ENCODE data around the gene PEF1.
"Not testable (repeated sequence)": the region's sequence is repeated elsewhere in the genome, so short reads cannot be mapped to it uniquely, and the experiment has no call there.

The PEF1 gene

DNA sequence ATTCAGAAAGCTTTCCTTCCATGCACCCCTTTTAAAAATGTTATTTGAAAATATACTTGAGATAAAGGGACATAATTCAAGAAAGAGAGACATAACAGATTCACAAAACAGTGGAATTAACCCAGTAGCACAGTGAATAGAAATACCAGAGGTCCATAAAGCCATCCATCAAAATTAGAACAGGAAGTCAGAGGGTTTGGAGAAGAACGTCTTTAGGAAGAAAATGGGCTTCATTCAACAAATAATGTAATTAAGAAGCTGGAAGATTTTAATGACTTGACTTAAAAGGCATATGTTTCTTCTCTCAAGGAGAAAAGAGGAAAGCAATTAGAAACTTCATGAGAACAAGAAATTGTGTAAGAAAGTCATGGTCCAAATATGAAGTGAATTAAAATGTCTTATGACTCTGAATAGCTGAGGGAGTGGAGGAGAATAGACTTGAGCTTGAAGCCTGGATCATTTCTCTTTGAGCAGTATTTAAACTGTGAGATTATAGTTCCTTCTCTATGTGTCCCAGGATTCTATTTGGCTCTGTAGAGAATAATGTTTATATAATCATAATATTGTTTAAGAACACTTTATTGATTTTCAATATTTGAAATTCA is 35.1 kb downstream of the PEF1 start:
- DNase-seq (ENCODE audit: low spot score): no peak

DNA sequence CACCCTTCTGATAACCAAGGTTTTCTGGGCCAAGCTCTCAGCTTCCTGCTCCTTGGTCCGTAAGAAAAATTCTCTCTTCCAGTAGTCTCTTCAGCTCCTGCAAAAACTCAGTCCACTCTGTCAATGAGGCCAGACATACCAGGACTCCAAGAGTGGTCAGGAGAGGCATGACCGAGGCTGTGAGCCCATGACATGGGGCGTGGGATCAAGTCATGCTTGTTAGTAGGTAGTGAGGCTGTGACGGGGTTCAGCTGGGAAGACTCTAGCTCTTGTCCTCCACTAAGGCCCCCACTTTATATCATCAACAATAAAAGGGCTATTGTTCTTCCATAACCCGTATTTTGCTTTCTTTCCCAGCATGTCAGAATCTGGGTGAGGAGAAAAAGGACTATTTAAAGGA is 37.3 kb downstream of the PEF1 start:
- DNase-seq (ENCODE audit: low spot score): no peak

DNA sequence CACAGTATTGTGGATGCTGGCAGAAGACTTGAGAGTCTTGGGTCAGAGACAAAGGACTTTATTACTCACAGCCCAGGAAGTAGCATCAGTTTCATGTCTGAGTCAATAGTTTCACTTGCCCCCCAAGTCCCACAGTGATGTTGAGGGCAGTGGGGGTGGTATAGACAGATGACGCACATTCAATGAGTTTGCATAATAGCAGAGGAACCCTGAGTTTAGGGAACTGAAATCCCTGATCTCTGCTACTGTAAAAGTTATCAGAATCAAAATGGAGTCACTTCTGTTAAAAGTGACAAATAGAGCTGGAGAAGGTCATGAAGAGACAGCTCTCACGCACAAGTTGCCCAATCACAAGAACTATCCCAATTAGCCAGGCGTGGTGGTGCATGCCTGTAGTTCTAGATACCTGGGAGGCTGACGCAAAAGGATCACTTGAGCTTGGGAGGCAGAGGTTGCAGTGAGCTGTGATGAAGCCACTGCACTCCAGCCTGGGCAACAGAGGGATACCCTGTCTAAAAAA is 38.7 kb downstream of the PEF1 start:
- peak; percentile 31 for DNase-seq (ENCODE audit: low spot score)

DNA sequence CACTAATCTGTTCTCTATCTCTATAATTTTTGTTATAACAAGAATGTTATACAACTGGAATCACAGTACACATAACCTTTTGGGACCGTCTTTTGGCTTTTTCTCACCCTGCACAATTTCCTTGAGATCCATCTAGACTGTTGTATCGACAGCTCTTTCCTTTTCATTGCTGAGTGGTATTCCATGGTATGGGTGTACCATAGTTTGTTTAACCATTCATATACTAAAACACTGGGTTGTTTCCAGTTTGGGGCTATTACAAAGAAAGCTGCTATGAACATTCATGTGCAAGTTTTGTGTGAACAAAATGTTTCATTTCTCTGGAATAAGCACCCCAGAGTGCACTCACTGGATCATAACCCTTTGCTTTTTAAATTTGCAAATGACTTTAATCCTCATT is 42.6 kb downstream of the PEF1 start:
- DNase-seq (ENCODE audit: low spot score): no peak

DNA sequence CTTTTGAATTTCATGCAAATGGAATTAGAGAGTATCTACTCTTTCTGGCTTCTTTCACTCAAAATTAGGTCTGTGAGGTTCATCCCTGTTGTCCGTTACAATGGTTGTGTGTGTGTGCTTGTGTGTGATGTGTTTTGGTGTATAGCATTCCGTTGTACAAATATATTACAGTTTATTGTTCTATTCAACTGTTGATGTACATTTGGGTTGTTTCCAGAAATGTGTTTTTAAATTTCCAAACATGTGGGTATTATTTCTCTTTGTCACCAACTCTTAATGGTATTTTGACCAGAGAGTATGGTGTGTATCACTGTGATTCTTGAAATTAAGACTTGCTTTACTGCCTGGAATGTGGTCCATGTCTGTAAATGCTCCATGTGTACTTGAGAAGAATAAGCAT is 44.0 kb downstream of the PEF1 start:
- no peak for DNase-seq (ENCODE audit: low spot score)

DNA sequence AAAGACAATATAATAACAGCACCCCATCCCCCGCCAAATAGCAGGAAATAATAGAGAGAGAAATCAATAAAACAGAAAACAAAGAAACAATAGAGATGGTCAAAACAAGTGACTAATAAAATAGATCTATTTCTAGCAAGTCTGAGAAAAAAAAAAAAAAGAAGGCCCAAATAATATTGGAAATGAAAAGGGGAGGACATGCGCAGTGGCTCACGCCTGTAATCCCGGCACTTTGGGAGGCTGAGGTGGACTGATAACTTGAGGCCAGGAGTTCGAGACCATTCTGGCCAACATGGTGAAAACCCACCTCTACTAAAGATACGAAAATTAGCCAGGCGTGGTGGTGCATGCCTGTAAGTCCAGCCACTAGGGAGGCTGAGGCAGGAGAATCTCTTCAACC is 45.7 kb downstream of the PEF1 start:
- DNase-seq (ENCODE audit: low spot score): no peak

DNA sequence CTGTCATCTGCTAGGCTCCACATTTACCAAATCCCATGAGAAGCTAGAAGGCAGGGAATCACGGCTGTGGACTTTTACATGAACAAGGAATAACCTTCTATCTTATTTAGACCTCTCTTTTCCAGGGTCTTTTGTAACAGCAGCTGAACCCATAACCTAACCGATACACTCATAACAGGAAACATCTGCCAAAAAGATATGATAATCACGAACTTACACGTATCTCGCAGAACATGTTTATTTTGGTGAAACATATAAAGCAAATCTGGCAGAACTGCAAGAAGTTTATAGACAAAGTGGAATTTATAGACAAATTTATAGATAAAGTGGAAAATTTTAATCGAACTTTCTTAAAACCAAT is 48.0 kb downstream of the PEF1 start:
- no peak for DNase-seq (ENCODE audit: low spot score)

DNA sequence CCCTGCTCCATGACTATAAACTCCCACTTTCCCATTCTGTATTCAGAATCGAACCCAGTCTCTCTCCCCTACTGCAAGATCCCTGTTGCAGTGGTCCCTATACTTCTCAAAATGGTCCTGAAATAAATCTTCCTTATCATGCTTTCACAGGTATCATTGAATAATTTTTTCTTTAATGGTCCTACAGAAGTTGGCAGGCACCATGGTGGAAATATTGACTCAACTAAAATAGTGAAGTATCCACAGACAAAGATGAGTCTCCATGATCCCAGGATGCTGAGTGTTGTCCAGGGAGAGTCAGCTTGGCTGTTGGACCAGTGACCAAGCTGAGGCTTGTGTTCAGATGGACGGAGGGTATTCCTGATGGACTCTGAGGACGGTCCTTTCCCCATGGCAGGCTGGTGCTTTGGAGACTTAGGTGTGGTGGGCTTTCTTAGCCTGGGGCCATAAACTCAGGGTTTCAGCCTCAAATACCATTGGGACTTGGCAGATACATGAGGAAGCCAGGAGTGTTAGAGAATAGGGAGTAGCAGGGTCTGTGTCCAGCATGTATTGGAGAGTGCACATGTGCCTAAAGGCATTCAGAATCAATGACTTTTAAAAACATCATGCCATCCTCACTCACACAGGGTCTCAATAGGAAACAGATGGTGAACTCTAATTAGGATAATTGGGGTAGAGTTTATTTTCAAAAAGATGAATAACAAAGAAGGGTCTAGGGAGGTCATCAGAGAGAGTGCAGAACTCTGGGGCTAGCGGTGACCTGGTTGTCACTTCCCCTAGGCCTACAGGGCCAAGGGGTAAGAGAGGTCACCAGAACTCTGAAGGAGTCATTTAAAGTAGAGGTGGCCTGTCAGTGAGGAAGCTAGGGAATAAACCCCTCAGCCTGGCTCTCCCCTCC is 48.6 kb downstream of the PEF1 start:
- no peak for DNase-seq (ENCODE audit: low spot score)

DNA sequence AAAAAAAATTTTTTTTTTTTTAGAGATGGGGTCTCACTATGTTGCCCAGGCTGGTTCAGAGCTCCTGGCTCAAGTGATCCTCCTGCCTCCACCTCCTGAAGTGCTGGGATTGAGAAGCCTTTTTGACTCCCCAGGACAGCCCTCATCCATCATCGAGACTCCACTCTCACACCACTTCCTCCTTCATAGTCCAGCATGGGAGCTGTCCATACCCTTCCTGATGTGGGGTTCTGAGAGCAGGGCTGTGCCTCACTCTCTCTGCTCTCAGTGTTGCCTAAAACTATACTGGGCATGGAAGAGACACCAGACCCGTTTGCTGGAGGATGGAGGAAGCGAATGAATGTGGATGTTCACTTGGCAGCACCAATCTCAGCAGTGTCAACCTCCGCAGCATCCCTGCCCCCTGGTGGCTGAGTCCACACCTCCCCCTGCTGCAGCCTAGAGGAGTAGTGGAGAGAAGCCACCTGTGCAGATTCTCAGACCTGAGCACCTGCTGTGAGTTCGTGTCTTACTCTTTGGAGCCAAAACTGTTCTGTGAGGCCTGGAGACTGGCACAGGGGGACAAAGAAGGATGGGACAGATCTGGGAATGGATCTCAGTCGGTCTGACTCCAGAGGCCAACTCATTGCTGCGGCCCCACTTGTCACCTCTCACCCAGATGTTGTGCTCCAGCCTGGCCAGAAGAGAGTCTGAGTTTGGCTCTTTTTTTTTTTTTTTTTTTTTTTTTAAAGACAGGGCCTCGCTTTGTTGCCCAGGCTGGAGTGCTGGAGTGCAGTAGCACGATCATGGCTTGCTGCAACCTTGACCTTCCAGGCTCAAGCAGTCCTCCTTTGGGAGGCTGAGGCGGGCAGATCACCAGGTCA is 50.7 kb downstream of the PEF1 start:
- DNase-seq (ENCODE audit: low spot score): peak; percentile 37

DNA sequence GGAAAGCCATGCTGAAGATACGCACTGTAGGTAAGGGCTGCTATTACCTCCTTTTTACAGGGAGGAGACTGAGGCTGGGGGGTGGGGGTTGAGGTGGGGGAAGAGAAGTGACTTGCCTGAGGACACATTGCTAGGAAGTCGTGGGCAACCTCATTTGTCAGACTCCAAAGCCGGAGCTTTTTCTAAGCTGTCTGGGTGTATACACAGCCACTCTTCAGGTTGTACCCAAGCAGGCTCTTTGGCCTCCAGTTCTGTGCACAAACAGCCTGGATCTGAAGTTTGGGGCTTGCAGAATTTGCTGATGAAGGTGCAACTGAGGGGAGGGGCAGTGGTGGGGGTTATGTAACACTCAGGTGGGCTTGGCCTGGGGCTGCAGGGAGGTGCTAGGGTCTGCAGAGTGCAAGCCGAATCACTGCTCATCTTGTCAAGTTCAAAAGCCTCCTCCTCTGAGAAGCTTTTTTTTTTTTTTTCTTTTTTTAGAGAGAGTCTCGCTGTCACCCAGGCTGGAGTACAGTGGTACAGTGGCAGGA is 51.5 kb downstream of the PEF1 start:
- DNase-seq (ENCODE audit: low spot score): no peak

DNA sequence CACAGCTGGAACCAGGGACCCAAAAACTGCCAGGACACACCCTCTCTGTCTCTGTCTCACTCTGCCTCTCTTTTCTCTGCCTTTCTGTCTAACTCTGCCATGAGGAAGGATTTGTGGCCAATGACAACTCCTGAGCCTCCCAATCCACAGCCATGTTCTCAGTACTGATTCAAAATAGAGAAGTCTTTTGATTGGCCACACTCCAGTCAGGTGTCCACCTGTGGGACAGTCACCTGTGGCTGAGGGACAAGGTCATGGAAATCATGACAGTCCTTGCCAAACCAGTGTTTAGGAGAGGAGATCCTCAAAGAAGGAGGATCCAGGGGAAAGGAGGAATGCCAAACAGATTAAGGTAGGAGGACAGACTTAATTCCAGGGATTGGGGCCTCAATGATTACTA is 52.5 kb downstream of the PEF1 start:
- DNase-seq (ENCODE audit: low spot score): no peak

DNA sequence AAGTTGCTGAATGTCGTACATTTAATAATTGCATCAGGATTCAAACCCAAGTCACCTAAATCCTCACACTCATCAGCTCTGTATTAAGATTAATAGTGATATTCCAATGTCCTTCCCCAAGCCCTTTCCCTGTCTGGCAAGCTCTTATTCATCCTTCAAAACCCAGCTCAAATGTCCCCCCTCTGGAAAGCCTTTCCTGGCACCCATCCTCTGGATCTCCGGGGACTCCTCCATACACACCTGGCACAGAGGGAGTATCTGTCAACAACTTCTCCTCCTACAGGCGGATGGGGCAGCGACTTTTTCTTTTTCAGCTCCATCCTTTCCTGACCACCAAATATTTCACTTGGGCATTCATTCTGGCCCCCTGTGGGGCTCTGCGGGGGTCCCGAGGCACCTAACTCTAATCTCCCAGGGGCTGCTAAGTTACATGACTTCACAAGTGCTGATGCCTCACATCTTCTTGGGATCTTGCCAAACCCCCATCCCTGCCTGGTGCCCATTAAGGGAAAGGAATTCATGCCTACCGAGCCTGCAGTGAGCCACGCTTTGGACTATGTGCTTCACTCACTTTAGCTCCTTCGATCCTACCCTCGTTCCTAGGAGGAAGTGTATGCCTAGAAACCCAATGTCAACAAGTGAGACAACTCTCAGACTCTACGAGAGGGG is 53.1 kb downstream of the PEF1 start:
- DNase-seq (ENCODE audit: low spot score): no peak

DNA sequence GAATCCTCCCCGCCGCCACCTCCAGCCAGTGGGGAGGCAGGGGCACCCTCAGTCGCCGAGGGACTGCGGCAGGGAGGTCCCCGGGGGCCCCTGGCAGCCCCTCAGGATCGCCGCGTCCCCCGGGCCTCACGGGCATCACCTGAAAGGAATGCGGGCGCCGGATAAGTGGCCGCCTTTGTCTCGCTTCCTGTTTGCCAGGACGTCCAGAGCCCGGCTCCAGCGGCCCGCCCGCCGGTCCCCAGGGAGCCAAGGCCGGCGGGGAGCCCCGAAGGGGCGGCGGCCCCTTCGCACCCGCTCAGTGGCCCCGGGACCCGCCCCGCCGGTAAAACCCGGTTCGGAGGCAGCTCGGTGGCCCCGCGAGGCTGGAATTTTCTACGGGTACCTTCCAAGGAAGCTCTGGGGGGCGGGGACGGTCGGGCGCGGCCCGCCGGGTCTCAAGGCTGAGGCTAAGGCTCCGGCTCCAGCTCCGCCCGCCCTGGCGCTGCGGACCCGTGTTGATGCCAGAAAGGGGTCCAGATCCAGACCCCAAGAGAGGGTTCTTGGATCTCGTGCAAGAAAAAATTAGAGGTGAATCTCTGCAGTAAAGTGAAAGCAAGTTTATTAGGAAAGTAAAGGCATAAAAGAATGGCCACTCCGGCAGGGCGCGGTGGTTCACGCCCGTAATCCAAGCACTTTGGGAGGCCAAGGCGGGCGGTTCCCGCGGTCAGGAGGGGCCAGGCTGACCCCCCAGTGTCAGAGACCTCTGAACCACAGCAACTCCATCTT is 55.7 kb downstream of the PEF1 start:
- DNase-seq (ENCODE audit: low spot score): no peak

DNA sequence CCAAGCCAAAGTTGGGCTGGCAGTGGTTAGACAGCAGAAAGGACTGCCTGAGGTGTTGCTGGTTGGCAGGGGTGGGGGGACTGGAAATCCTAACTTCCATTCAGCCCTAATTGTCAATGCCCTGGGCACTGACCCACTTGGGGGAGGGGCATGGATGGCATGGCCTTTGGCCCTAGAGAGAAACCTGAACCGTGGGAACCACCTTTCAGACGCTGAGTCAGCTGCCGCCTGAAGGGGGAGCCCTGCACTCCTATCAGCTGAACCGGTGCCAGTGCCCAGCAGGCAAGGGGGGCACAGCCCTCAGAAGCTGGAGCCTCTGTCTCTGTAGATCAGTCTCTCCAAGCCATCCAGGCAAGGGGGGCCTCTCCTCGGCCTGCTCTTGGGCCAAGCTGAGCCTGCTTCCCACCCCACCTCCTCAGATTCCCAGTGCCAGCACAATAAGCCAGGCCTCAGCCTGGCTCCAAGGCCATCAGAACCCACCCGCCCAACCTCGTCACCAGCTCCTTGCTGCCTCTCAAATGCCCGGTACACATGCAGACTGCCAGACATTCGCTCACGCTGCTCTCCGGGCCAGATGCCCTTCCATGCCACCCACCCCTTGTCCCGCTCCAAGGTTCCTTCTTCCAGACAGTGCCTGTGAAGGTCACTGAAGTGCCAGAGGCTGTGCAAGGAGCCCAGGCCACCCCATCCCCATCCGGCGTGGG is 56.8 kb downstream of the PEF1 start:
- peak; percentile 46 for DNase-seq (ENCODE audit: low spot score)

DNA sequence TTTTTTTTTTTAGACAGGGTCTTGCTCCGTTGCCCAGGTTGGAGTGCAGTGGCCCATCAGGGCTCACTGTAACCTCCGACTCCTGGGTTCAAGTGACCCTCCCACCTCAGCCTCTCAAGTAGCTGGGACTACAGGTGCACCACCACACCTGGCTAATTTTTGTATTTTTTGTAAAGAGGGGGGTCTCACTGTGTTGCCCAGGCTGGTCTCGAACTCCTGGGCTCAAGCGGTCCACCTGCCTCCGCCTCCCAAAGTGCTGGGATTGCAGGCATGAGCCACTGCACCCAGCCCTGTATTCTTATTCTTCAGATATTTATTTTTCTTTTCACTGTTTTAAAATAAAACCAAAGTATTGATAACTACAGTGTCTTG is 57.4 kb downstream of the PEF1 start:
- not testable (repeated sequence) for DNase-seq (ENCODE audit: low spot score)

DNA sequence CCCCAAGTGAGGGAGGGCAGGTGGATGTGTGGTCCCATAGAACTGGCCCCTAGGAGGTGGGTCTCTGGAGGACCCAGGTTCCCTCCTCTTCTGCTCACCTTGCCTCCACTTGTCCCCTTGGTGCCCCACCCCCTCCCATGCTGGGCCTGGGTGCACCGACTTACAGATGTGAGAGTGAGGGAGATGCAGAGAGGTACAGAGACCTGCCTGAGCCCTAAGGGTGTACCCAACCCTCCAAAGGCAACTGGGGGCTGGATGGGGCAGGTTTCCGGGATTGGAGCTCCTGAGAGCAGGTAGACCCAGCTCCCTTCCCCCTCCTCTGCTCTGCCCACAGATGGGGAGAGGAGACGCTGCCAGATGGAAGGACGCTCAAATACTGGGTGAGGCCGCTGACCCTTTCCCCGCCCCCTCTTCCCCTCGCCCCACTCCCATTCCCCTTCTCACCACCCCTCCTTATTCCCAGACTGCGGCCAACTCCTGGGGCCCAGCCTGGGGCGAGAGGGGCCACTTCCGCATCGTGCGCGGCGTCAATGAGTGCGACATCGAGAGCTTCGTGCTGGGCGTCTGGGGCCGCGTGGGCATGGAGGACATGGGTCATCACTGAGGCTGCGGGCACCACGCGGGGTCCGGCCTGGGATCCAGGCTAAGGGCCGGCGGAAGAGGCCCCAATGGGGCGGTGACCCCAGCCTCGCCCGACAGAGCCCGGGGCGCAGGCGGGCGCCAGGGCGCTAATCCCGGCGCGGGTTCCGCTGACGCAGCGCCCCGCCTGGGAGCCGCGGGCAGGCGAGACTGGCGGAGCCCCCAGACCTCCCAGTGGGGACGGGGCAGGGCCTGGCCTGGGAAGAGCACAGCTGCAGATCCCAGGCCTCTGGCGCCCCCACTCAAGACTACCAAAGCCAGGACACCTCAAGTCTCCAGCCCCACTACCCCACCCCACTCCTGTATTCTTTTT is 58.0 kb downstream of the PEF1 start:
- DNase-seq (ENCODE audit: low spot score): no peak

DNA sequence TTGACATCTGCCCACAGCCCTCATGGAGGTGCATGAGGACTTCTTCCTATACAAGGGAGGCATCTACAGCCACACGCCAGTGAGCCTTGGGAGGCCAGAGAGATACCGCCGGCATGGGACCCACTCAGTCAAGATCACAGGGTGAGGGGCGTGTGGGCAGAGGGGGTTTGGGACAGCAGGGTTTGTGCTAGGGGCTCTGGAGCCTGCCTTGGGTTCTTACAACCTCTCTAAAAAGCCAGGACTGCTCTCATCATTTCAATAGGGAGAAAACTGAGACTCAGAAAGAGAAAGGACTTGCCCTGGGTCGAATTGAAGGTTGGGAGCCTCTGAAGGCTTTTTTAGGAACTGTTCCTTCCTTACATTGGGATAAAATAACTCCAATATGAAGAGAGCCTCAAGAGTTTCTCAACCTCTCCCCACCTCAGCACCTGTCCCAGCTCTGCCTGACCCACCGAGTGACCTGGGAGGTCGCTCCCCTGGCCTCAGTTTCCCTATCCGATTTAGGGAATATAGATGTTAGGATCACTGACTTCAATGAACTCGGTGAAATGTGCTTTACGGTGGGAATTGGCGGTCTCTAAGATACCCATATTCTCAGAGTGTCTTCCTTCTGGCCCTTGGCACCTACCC is 58.8 kb downstream of the PEF1 start:
- DNase-seq (ENCODE audit: low spot score): no peak

DNA sequence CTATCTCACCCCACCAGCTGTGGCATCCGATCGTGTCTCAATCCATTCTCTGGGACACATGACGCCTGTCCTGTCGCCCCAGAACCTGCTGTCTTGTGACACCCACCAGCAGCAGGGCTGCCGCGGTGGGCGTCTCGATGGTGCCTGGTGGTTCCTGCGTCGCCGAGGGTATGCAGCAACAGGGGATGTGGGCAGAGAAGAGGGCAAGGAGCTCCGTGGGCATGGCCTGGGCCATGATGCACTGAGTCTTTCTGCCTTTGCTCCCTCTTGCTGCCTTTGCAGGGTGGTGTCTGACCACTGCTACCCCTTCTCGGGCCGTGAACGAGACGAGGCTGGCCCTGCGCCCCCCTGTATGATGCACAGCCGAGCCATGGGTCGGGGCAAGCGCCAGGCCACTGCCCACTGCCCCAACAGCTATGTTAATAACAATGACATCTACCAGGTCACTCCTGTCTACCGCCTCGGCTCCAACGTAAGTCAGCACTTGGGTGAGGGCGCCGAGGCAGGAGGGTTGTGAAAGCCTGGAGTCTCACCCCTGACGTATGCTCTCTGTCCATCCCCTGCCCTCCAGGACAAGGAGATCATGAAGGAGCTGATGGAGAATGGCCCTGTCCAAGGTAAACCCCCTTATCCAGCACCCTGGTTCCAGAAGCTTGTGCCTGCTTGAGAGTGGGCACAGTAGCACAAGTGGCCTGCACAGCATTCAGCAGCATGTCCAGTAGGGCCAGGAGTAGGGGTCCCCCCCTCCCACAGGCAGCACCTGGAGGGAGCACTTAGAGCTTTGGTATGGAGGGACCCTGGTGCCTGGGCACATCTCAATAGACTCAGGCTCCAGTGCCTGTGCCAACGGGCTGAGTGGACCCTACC is 59.6 kb downstream of the PEF1 start:
- no peak for DNase-seq (ENCODE audit: low spot score)

Measured in RKO (cell line).